ENCODE results near the gene WDR27.

WDR27 gene

DNA sequence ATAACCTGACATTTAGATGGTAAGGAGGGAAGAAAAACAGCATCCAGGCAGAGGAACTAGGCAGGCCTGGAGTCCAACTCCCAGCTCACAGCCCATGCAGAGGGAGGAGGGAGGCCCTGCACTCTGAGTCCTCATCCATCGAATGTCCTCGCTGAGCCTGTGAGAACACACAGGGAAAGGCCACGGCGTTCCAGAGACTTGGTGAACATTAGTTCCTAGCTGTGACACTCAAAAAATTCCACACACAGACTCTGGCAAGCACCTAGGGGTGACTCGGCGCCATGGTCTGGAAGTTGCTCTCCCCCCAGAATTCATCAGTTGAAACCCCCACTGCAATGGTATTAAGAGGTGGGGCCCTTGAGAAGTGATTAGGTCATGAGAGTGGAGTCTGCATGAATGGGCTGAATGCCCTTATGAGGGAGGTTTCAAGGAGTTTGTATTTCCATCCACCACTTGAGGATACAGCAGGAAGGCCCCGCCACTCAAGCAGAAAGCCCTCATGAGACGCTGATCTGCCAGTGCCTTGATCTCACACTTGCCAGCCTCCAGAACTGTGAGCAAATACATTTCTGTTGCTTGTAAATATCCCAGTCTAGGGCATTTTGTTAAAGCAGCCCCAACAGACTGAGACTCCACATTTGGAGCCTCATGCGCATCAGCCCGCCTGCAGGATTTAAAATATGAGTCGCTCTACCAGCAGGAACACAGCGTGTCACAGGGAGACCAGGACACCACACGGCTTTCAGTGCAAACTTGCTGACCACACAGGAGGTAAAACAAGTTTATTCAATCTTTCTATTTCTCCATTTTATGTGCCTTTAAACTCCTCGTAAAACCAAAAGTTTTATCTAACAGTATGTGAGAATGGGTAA lies 73.9 kb downstream of the WDR27 start:
- H3K18ac ChIP-seq (ENCODE audit: low read depth in 1 of 2, low read length in 2 of 2), result no peak overlapping the region
- WGBS, result 95% methylated on average over 13 of the region's 14 CpGs
- H2BK12ac ChIP-seq (ENCODE audit: low read length in 2 of 2), result no peak overlapping the region
- no peak overlapping the region for H4K91ac ChIP-seq (ENCODE audit: low read length)
- no peaks in the 10 kb centered on the region for H3K9me3 ChIP-seq (ENCODE audit: control insufficient read depth, low read length)
- no peak overlapping the region for H3K4me2 ChIP-seq (ENCODE audit: low read length, poor library complexity, severe bottlenecking)
- H2AK5ac ChIP-seq (ENCODE audit: low read length, severe bottlenecking), result no peak overlapping the region
- H2BK15ac ChIP-seq (ENCODE audit: low read depth, poor library complexity, severe bottlenecking), result no peak overlapping the region
- H3K23ac ChIP-seq (ENCODE audit: low read length in 2 of 2), result no peak overlapping the region
- H3K4me1 ChIP-seq (ENCODE audit: control insufficient read depth, insufficient read depth, low read depth, low read length), result peaks cover 2% of the 10 kb centered on the region
- no peaks in the 10 kb centered on the region for H3K27me3 ChIP-seq (ENCODE audit: control insufficient read depth in 1 of 2, insufficient read depth in 1 of 2, low read length in 2 of 2)
- no peak overlapping the region for H3K9ac ChIP-seq (ENCODE audit: low read length)
- H2BK120ac ChIP-seq (ENCODE audit: low read depth, low read length), result no peak overlapping the region
- H3K27ac ChIP-seq (ENCODE audit: low read length, poor library complexity, severe bottlenecking), result no peak overlapping the region
- DNase-seq, result no peak
- H2AFZ ChIP-seq (ENCODE audit: low read depth, low read length), result no peak overlapping the region
- no peak overlapping the region for H2BK5ac ChIP-seq (ENCODE audit: low read depth, low read length, poor library complexity, severe bottlenecking)
- no peak overlapping the region for H3K4me3 ChIP-seq (ENCODE audit: insufficient read depth in 1 of 2, low read depth in 1 of 2, low read length in 2 of 2)
- no peak overlapping the region for H4K8ac ChIP-seq (ENCODE audit: low read length)
- peaks cover 48 to 56% of the 10 kb centered on the region in 2 experiments for H3K36me3 ChIP-seq (ENCODE audit: control insufficient read depth in 1 of 2, insufficient read depth in 2 of 2, low read depth in 1 of 2, low read length in 2 of 2)
- no peak overlapping the region for H3K14ac ChIP-seq (ENCODE audit: low read length in 2 of 2)
- H3K4ac ChIP-seq (ENCODE audit: low read depth in 1 of 2, low read length in 2 of 2), result no peak overlapping the region
- peaks cover 2% of the 10 kb centered on the region for H3K79me1 ChIP-seq (replicated peaks; ENCODE audit: low read length, poor library complexity, severe bottlenecking)

DNA sequence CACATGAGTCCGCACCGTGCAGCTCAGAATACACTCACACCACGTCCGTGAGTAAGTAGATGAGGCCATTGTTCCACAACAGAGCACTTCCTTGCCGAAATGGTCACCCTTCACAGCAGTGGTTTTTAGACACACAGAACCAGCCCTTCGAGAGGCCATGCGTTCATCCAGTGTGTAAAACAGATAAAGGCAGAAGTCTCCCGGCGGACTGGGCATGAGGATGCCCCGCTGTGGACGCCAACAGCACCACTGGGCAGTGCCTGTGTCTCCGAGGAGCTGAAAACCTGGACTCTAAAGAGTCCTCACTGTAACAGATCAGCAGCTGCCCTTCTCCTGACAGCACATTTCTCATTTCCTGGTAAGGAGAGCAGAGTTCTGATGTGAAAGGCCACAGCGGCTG lies 75.2 kb downstream of the WDR27 start:
- Histone ChIP-seq H3K9me3 (ENCODE audit: control insufficient read depth, low read length) (no peaks in the 10 kb centered on the region), H4K91ac (ENCODE audit: low read length) (no peak overlapping the region), H3K4me3 (ENCODE audit: insufficient read depth in 1 of 2, low read depth in 1 of 2, low read length in 2 of 2) (no peak overlapping the region), H3K9ac (ENCODE audit: low read length) (no peak overlapping the region), H3K23ac (ENCODE audit: low read length in 2 of 2) (no peak overlapping the region), H2BK120ac (ENCODE audit: low read depth, low read length) (no peak overlapping the region), H3K27ac (ENCODE audit: low read length, poor library complexity, severe bottlenecking) (no peak overlapping the region), H2BK15ac (ENCODE audit: low read depth, poor library complexity, severe bottlenecking) (no peak overlapping the region), H3K27me3 (ENCODE audit: control insufficient read depth in 1 of 2, insufficient read depth in 1 of 2, low read length in 2 of 2) (no peaks in the 10 kb centered on the region), H2AK5ac (ENCODE audit: low read length, severe bottlenecking) (no peak overlapping the region), H2AFZ (ENCODE audit: low read depth, low read length) (no peak overlapping the region), H3K79me1 (replicated peaks; ENCODE audit: low read length, poor library complexity, severe bottlenecking) (peaks cover 2% of the 10 kb centered on the region), H3K4me2 (ENCODE audit: low read length, poor library complexity, severe bottlenecking) (no peak overlapping the region), H2BK5ac (ENCODE audit: low read depth, low read length, poor library complexity, severe bottlenecking) (no peak overlapping the region), H3K4ac (ENCODE audit: low read depth in 1 of 2, low read length in 2 of 2) (no peak overlapping the region), H3K14ac (ENCODE audit: low read length in 2 of 2) (no peak overlapping the region), H3K36me3 (ENCODE audit: control insufficient read depth in 1 of 2, insufficient read depth in 2 of 2, low read depth in 1 of 2, low read length in 2 of 2) (peaks cover 45 to 46% of the 10 kb centered on the region in 2 experiments), H4K8ac (ENCODE audit: low read length) (no peak overlapping the region), H3K4me1 (ENCODE audit: control insufficient read depth, insufficient read depth, low read depth, low read length) (no peaks in the 10 kb centered on the region), H3K18ac (ENCODE audit: low read depth in 1 of 2, low read length in 2 of 2) (no peak overlapping the region), H2BK12ac (ENCODE audit: low read length in 2 of 2) (no peak overlapping the region)
- WGBS, result 95% methylated on average over 13 of the region's 13 CpGs
- DNase-seq, result no peak

DNA sequence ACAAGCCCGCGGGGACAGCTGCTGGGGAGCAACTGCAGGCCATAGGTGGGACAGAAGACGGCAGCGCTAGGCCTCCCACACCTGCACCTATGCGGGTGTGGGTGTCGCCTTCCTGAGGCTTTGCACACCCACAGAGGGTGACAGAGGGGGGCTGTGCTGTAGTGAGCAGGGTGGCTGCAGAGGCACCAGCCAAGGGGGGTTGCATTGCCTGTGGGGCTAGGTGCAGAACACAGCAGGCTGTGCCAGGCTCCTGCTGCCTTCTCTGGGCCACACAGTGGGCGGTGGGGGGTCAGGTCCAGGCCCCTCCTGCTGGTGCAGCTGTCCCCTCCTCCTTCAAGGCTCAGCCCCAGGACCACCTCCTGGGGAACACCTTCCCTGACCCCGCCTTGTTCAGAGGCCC lies 75.7 kb downstream of the WDR27 start:
- H3K18ac ChIP-seq (ENCODE audit: low read depth in 1 of 2, low read length in 2 of 2), result no peak overlapping the region
- H3K27me3 ChIP-seq (ENCODE audit: control insufficient read depth in 1 of 2, insufficient read depth in 1 of 2, low read length in 2 of 2), result no peaks in the 10 kb centered on the region
- no peak for DNase-seq
- no peak overlapping the region for H4K8ac ChIP-seq (ENCODE audit: low read length)
- H3K4ac ChIP-seq (ENCODE audit: low read depth in 1 of 2, low read length in 2 of 2), result no peak overlapping the region
- H2BK5ac ChIP-seq (ENCODE audit: low read depth, low read length, poor library complexity, severe bottlenecking), result no peak overlapping the region
- H3K27ac ChIP-seq (ENCODE audit: low read length, poor library complexity, severe bottlenecking), result no peak overlapping the region
- peaks cover 2% of the 10 kb centered on the region for H3K79me1 ChIP-seq (replicated peaks; ENCODE audit: low read length, poor library complexity, severe bottlenecking)
- H3K4me1 ChIP-seq (ENCODE audit: control insufficient read depth, insufficient read depth, low read depth, low read length), result no peaks in the 10 kb centered on the region
- 96% methylated on average over 8 of the region's 8 CpGs for WGBS
- no peak overlapping the region for H3K14ac ChIP-seq (ENCODE audit: low read length in 2 of 2)
- H2BK12ac ChIP-seq (ENCODE audit: low read length in 2 of 2), result peak overlapping the region in 1 of 2 experiments; percentile 14
- no peak overlapping the region for H4K91ac ChIP-seq (ENCODE audit: low read length)
- H3K9ac ChIP-seq (ENCODE audit: low read length), result no peak overlapping the region
- H3K4me3 ChIP-seq (ENCODE audit: insufficient read depth in 1 of 2, low read depth in 1 of 2, low read length in 2 of 2), result no peak overlapping the region
- H3K23ac ChIP-seq (ENCODE audit: low read length in 2 of 2), result no peak overlapping the region
- H3K9me3 ChIP-seq (ENCODE audit: control insufficient read depth, low read length), result no peaks in the 10 kb centered on the region
- H2AFZ ChIP-seq (ENCODE audit: low read depth, low read length), result no peak overlapping the region
- no peak overlapping the region for H2AK5ac ChIP-seq (ENCODE audit: low read length, severe bottlenecking)
- peaks cover 41 to 45% of the 10 kb centered on the region in 2 experiments for H3K36me3 ChIP-seq (ENCODE audit: control insufficient read depth in 1 of 2, insufficient read depth in 2 of 2, low read depth in 1 of 2, low read length in 2 of 2)
- H3K4me2 ChIP-seq (ENCODE audit: low read length, poor library complexity, severe bottlenecking), result no peak overlapping the region
- H2BK120ac ChIP-seq (ENCODE audit: low read depth, low read length), result no peak overlapping the region
- H2BK15ac ChIP-seq (ENCODE audit: low read depth, poor library complexity, severe bottlenecking), result no peak overlapping the region

DNA sequence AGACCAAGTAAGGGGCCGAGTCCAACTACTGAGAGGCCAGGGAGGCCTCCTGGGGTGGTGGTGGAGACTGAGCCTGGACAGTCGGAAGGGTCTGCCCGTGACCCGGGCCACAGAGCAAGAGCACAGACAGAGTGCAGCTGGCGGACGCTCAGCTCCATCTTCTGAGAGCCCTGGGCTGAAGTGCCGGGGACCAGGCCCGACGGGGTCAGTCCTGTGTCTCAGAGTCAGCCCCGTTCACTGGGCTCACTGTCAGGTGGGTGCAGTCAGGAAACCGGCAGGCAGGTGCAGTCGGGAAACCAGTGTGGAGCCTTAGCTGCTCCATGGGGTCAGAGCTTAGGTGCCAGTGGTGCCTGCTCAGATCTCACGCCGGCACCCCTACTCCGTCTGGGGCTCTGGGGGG lies 76.5 kb downstream of the WDR27 start:
- Histone ChIP-seq H3K27me3 (ENCODE audit: control insufficient read depth in 1 of 2, insufficient read depth in 1 of 2, low read length in 2 of 2) (no peaks in the 10 kb centered on the region), H3K9me3 (ENCODE audit: control insufficient read depth, low read length) (no peaks in the 10 kb centered on the region), H3K4me3 (ENCODE audit: insufficient read depth in 1 of 2, low read depth in 1 of 2, low read length in 2 of 2) (no peak overlapping the region), H3K14ac (ENCODE audit: low read length in 2 of 2) (no peak overlapping the region), H2BK5ac (ENCODE audit: low read depth, low read length, poor library complexity, severe bottlenecking) (no peak overlapping the region), H3K79me1 (replicated peaks; ENCODE audit: low read length, poor library complexity, severe bottlenecking) (peaks cover 5% of the 10 kb centered on the region), H2BK15ac (ENCODE audit: low read depth, poor library complexity, severe bottlenecking) (no peak overlapping the region), H3K9ac (ENCODE audit: low read length) (no peak overlapping the region), H2BK12ac (ENCODE audit: low read length in 2 of 2) (no peak overlapping the region), H3K27ac (ENCODE audit: low read length, poor library complexity, severe bottlenecking) (no peak overlapping the region), H4K8ac (ENCODE audit: low read length) (no peak overlapping the region), H3K23ac (ENCODE audit: low read length in 2 of 2) (no peak overlapping the region), H4K91ac (ENCODE audit: low read length) (no peak overlapping the region), H3K4me2 (ENCODE audit: low read length, poor library complexity, severe bottlenecking) (no peak overlapping the region), H3K4ac (ENCODE audit: low read depth in 1 of 2, low read length in 2 of 2) (no peak overlapping the region), H2BK120ac (ENCODE audit: low read depth, low read length) (no peak overlapping the region), H3K18ac (ENCODE audit: low read depth in 1 of 2, low read length in 2 of 2) (no peak overlapping the region), H3K4me1 (ENCODE audit: control insufficient read depth, insufficient read depth, low read depth, low read length) (peaks cover 2% of the 10 kb centered on the region), H3K36me3 (ENCODE audit: control insufficient read depth in 1 of 2, insufficient read depth in 2 of 2, low read depth in 1 of 2, low read length in 2 of 2) (peaks cover 41 to 42% of the 10 kb centered on the region in 2 experiments), H2AK5ac (ENCODE audit: low read length, severe bottlenecking) (no peak overlapping the region), H2AFZ (ENCODE audit: low read depth, low read length) (no peak overlapping the region)
- WGBS, result 97% methylated on average over 15 of the region's 15 CpGs
- no peak for DNase-seq
